ENCODE measurements around the gene COTL1.

- no peak for TF ChIP-seq CTCF (IDR thresholded peaks at IDR 0.05)
- TF ChIP-seq POLR2A (IDR thresholded peaks at IDR 0.05) = no peak
Measured at GRCh38 chr16:84637709-84638108, 19.8 kb upstream of the COTL1 start.

Data from heart left ventricle (tissue), 13 donors.